HCT116 (cell line): ENCODE measurements around the gene ETS2.

Experiments used
- CTCF ChIP-seq, 3 experiments: fragments of 200-600 bp in 1 of 3; sonication (generic) in 1 of 3; IDR thresholded peaks in 2 of 3; conservative IDR thresholded peaks in 1 of 3; 2 replicates each; pipeline ENCODE4 v1.5.1; 2012 to 2017; ENCODE audit warnings: low read depth in 2 of 3, low read length in 2 of 3, antibody characterized with exemption in 1 of 3, borderline replicate concordance in 1 of 3, control low read depth in 1 of 3, mild to moderate bottlenecking in 1 of 3, mixed read lengths in 1 of 3, mixed run types in 1 of 3, moderate library complexity in 1 of 3; ENCODE audit not compliant: insufficient read depth in 1 of 3
- EGR1 ChIP-seq: IDR thresholded peaks from 2 replicates; pipeline ENCODE4 v1.6.1; 2012; ENCODE audit warnings: low read depth
- EZH2 ChIP-seq: fragments of 200-600 bp; sonication (generic); IDR thresholded peaks from 2 replicates; pipeline ENCODE4 v1.6.1; 2017; ENCODE audit warnings: antibody characterized with exemption, mixed run types
- EZH2phosphoT487 ChIP-seq: fragments of 200-600 bp; IDR thresholded peaks from 2 replicates; pipeline ENCODE4 v1.6.1; 2018; ENCODE audit warnings: antibody characterized with exemption, borderline replicate concordance
- POLR2A ChIP-seq: IDR thresholded peaks from 2 replicates; pipeline ENCODE4 v1.7.0; 2011; ENCODE audit warnings: borderline replicate concordance; ENCODE audit not compliant: insufficient read depth, insufficient read length; ENCODE audit errors: extremely low read depth
- POLR2AphosphoS5 ChIP-seq: IDR thresholded peaks from 2 replicates; pipeline ENCODE4 v1.6.1; 2011; ENCODE audit warnings: mild to moderate bottlenecking, low read depth, low read length, moderate library complexity
- RAD21 ChIP-seq: IDR thresholded peaks from 2 replicates; pipeline ENCODE4 v1.6.1; 2012; ENCODE audit warnings: low read depth, mild to moderate bottlenecking
- REST ChIP-seq: IDR thresholded peaks from 2 replicates; pipeline ENCODE4 v1.6.1; 2012; ENCODE audit warnings: low read depth
- SP1 ChIP-seq: IDR thresholded peaks from 2 replicates; pipeline ENCODE4 v1.6.1; 2012; ENCODE audit warnings: low read depth
- SRF ChIP-seq: IDR thresholded peaks from 2 replicates; pipeline ENCODE4 v1.6.1; 2012; ENCODE audit warnings: low read depth
- TCF7L2 ChIP-seq: IDR thresholded peaks from 2 replicates; pipeline ENCODE4 v1.7.0; 2011; ENCODE audit warnings: borderline replicate concordance, inconsistent platforms; ENCODE audit not compliant: insufficient read depth, insufficient read length; ENCODE audit errors: extremely low read depth
- YY1 ChIP-seq: IDR thresholded peaks from 2 replicates; pipeline ENCODE4 v1.6.1; 2011; ENCODE audit warnings: low read length, low read depth, moderate library complexity, mild to moderate bottlenecking; ENCODE audit not compliant: insufficient replicate concordance; ENCODE audit errors: extremely low read depth
- TF ChIP-seq, protein P1 (sequence below): IDR thresholded peaks from 2 replicates; pipeline ENCODE4 v1.6.1; 2012

DNA sequence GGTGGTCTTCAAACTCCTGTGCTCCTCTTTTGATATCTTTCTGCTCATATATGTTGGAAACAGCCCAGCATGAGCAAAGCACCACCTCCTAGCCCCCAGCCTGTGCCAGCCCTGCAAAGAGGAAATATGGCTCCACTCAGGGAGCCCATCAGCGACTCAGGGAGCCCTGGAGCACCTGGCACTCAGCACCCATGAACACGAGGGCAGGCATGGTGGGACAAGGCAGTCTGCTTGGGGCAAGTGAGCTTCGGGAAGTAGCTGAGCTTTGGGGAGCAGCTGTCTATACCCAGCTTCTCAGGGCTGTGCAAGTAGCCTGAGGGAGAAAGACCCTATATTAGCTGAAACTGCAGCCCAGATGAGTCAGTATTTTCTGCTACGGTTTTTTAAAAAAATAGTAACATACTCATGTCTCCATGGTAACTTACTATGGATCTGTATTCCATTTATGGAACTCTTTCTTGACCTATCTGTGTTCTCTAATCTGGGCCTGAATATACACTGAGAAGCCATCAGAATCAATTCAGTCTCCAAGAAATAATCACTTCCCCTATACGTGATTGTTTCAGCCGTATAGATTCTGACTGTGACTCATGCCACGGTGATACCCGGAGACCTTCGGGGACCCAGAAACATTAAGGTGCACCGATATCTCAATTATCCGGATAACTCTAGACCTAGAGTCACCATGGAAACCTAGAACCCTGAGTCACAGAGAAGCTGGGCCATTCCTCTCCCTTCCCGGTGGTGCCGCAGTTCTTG lies 1.5 kb upstream of the ETS2 start:
- TF ChIP-seq CTCF (IDR thresholded peaks at IDR 0.05 in 2 of 3, conservative IDR thresholded peaks at IDR 0.05 in 1 of 3; ENCODE audit: borderline replicate concordance in 1 of 3, insufficient read depth in 1 of 3, low read depth in 2 of 3, low read length in 2 of 3) (no peak), EZH2phosphoT487 (no peak), YY1 (no peak), POLR2A (no peak), EZH2 (no peak), RAD21 (no peak), SRF (no peak), REST (no peak), TCF7L2 (no peak), POLR2AphosphoS5 (no peak), EGR1 (no peak), SP1 (no peak)
- TF ChIP-seq, protein P1, sequence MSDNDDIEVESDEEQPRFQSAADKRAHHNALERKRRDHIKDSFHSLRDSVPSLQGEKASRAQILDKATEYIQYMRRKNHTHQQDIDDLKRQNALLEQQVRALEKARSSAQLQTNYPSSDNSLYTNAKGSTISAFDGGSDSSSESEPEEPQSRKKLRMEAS = no peak
